HepG2 (cell line): ENCODE results near the gene MRPS7. TPM values are rescaled to one million over a fixed set of nuclear protein-coding genes. Genes with fewer than 3 reads are reported as not detected.

Source experiments
- CBX5 ChIP-seq: sonication (generic); formaldehyde crosslinking; IDR thresholded peaks from 2 replicates; pipeline ENCODE4 v1.4.0; 2020; ENCODE audit warnings: missing genetic modification reagents, borderline replicate concordance
- CREB1 ChIP-seq, 2 experiments: fragments of 450-650 bp in 1 of 2; IDR thresholded peaks; 2 replicates each; pipeline ENCODE4 v1.6.1; 2016 to 2017; ENCODE audit warnings: control low read depth in 1 of 2, mild to moderate bottlenecking in 1 of 2, missing compliant biosample characterization in 1 of 2, missing genetic modification characterization in 1 of 2
- HMGXB3 ChIP-seq: sonication (generic); formaldehyde crosslinking; IDR thresholded peaks from 2 replicates; pipeline ENCODE4 v1.4.0; 2020; ENCODE audit warnings: missing genetic modification reagents, borderline replicate concordance
- HOXA9 ChIP-seq: sonication (generic); formaldehyde crosslinking; IDR thresholded peaks from 2 replicates; pipeline ENCODE4 v1.8.1; 2022; ENCODE audit warnings: missing genetic modification reagents, mild to moderate bottlenecking, moderate library complexity, borderline replicate concordance
- NFE2 ChIP-seq: sonication (generic); formaldehyde crosslinking; IDR thresholded peaks from 2 replicates; pipeline ENCODE4 v1.4.0; 2020; ENCODE audit warnings: missing genetic modification reagents
- RAD21 ChIP-seq: fragments of 450-650 bp; formaldehyde crosslinking; IDR thresholded peaks from 2 replicates; pipeline ENCODE4 v1.5.0; 2020; ENCODE audit warnings: mild to moderate bottlenecking
- TFDP2 ChIP-seq: sonication (generic); formaldehyde crosslinking; IDR thresholded peaks from 2 replicates; pipeline ENCODE4 v1.4.0; 2020; ENCODE audit warnings: missing genetic modification reagents
- XBP1 ChIP-seq: sonication (generic); formaldehyde crosslinking; IDR thresholded peaks from 2 replicates; pipeline ENCODE4 v1.5.0; 2020; ENCODE audit warnings: missing genetic modification reagents
- YY1 ChIP-seq: IDR thresholded peaks from 2 replicates; pipeline ENCODE4 v1.6.1; 2011; ENCODE audit warnings: low read length, low read depth, moderate library complexity, mild to moderate bottlenecking; ENCODE audit not compliant: insufficient read depth, insufficient replicate concordance
- ZEB1 ChIP-seq: IDR thresholded peaks from 2 replicates; pipeline ENCODE4 v1.6.1; 2012; ENCODE audit warnings: mild to moderate bottlenecking, low read depth, inconsistent platforms; ENCODE audit not compliant: insufficient replicate concordance
- ZNF775 ChIP-seq: sonication (generic); formaldehyde crosslinking; IDR thresholded peaks from 2 replicates; pipeline ENCODE4 v1.4.0; 2020; ENCODE audit warnings: missing genetic modification reagents, mild to moderate bottlenecking, moderate library complexity, borderline replicate concordance
- polyA plus RNA-seq, 8 experiments: library from polyadenylated mRNA; depleted of rRNA in 3 of 8; stranded (reverse) in 7 of 8; unstranded in 1 of 8; fragments of >200 nt; fragmentation: Illumina TruSeq in 4 of 8; extraction: Trizol in 4 of 8; gene quantifications; 2 replicates each; pipeline versions ENCODE4 v1.2.1 to v1.2.3, GENCODE V29; 2011 to 2016; ENCODE audit warnings: low read depth in 4 of 8, missing spikeins in 1 of 8, mixed read lengths in 1 of 8; ENCODE audit not compliant: insufficient read depth in 1 of 8
- total RNA-seq, 5 experiments: library from RNA; depleted of rRNA; stranded (reverse); fragments of >200 nt; fragmentation: Illumina TruSeq; extraction: Trizol; gene quantifications; 2 replicates each; pipeline ENCODE4 v1.2.3, GENCODE V29; 2016; ENCODE audit warnings: low read depth in 1 of 5
- TF ChIP-seq, protein P1 (sequence below): IDR thresholded peaks from 2 replicates; pipeline ENCODE4 v1.6.1; 2016; ENCODE audit warnings: low read depth, borderline replicate concordance
- TF ChIP-seq, protein P2 (sequence below): sonication (generic); formaldehyde crosslinking; IDR thresholded peaks from 2 replicates; pipeline ENCODE4 v1.4.0; 2020; ENCODE audit warnings: missing genetic modification reagents
- TF ChIP-seq, protein P3 (sequence below): sonication (generic); formaldehyde crosslinking; IDR thresholded peaks from 2 replicates; pipeline ENCODE4 v1.4.0; 2020; ENCODE audit warnings: mild to moderate bottlenecking, missing genetic modification reagents
- TF ChIP-seq, protein P4 (sequence below): sonication (generic); formaldehyde crosslinking; IDR thresholded peaks from 2 replicates; pipeline ENCODE4 v1.4.0; 2020; ENCODE audit warnings: missing genetic modification reagents, mild to moderate bottlenecking, borderline replicate concordance
- TF ChIP-seq, protein P5 (sequence below): sonication (generic); formaldehyde crosslinking; IDR thresholded peaks from 2 replicates; pipeline ENCODE4 v1.5.0; 2020; ENCODE audit warnings: missing genetic modification reagents

The MRPS7 gene
- total and polyA plus RNA-seq, 2 of the 13 experiments (the other 11 are each of a cell fraction or from before 2014, with no cell fraction given): 97.0 to 162 TPM

GRCh38 chr17:75270218-75270965, 8.7 kb downstream of the MRPS7 start (continued):
- TF ChIP-seq HMGXB3 (CRISPR knock-in tag): no peak
- TF ChIP-seq, protein P1, sequence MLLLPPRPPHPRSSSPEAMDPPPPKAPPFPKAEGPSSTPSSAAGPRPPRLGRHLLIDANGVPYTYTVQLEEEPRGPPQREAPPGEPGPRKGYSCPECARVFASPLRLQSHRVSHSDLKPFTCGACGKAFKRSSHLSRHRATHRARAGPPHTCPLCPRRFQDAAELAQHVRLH: peak; percentile 78; the same call in 1 of the 2 replicates
- TF ChIP-seq, protein P2, sequence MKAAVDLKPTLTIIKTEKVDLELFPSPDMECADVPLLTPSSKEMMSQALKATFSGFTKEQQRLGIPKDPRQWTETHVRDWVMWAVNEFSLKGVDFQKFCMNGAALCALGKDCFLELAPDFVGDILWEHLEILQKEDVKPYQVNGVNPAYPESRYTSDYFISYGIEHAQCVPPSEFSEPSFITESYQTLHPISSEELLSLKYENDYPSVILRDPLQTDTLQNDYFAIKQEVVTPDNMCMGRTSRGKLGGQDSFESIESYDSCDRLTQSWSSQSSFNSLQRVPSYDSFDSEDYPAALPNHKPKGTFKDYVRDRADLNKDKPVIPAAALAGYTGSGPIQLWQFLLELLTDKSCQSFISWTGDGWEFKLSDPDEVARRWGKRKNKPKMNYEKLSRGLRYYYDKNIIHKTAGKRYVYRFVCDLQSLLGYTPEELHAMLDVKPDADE (CRISPR knock-in tag): no peak
- peak; percentile 85 for TF ChIP-seq RAD21 (CRISPR knock-in tag)
- peak; percentile 58 for TF ChIP-seq ZEB1
- no peak for TF ChIP-seq YY1
- TF ChIP-seq HOXA9: no peak
- no peak for TF ChIP-seq XBP1 (CRISPR knock-in tag)
- no peak for TF ChIP-seq ZNF775 (CRISPR knock-in tag)
- TF ChIP-seq TFDP2: peak; percentile 58
- TF ChIP-seq NFE2: no peak
- TF ChIP-seq, protein P3, sequence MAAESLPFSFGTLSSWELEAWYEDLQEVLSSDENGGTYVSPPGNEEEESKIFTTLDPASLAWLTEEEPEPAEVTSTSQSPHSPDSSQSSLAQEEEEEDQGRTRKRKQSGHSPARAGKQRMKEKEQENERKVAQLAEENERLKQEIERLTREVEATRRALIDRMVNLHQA (CRISPR knock-in tag): no peak
- TF ChIP-seq, protein P4, sequence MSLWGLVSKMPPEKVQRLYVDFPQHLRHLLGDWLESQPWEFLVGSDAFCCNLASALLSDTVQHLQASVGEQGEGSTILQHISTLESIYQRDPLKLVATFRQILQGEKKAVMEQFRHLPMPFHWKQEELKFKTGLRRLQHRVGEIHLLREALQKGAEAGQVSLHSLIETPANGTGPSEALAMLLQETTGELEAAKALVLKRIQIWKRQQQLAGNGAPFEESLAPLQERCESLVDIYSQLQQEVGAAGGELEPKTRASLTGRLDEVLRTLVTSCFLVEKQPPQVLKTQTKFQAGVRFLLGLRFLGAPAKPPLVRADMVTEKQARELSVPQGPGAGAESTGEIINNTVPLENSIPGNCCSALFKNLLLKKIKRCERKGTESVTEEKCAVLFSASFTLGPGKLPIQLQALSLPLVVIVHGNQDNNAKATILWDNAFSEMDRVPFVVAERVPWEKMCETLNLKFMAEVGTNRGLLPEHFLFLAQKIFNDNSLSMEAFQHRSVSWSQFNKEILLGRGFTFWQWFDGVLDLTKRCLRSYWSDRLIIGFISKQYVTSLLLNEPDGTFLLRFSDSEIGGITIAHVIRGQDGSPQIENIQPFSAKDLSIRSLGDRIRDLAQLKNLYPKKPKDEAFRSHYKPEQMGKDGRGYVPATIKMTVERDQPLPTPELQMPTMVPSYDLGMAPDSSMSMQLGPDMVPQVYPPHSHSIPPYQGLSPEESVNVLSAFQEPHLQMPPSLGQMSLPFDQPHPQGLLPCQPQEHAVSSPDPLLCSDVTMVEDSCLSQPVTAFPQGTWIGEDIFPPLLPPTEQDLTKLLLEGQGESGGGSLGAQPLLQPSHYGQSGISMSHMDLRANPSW (CRISPR knock-in tag): no peak
- TF ChIP-seq, protein P5, sequence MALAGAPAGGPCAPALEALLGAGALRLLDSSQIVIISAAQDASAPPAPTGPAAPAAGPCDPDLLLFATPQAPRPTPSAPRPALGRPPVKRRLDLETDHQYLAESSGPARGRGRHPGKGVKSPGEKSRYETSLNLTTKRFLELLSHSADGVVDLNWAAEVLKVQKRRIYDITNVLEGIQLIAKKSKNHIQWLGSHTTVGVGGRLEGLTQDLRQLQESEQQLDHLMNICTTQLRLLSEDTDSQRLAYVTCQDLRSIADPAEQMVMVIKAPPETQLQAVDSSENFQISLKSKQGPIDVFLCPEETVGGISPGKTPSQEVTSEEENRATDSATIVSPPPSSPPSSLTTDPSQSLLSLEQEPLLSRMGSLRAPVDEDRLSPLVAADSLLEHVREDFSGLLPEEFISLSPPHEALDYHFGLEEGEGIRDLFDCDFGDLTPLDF: no peak
- TF ChIP-seq CBX5 (CRISPR knock-in tag): peak; percentile 21; the same call in 1 of the 2 replicates
- no peak for TF ChIP-seq CREB1 (IDR thresholded peaks at IDR 0.05)
- TF ChIP-seq CREB1 (CRISPR knock-in tag; IDR thresholded peaks at IDR 0.05): no peak; the same call in 1 of the 2 replicates
